HCEC 1CT (cell line): ENCODE data around the gene GNPDA1.

Source experiments
- DNase-seq: peaks from one replicate; pipeline ENCODE4 v3.0.0-alpha.2; 2017

Gene GNPDA1

GRCh38 chr5:142020122-142020659 lies 7.4 kb upstream of the GNPDA1 start:
- no peak for DNase-seq

GRCh38 chr5:142017832-142018427 lies 5.1 kb upstream of the GNPDA1 start:
- peak; percentile 27 for DNase-seq

GRCh38 chr5:142016556-142016955 lies 3.7 kb upstream of the GNPDA1 start:
- DNase-seq = no peak

GRCh38 chr5:142015781-142016533 lies 3.1 kb upstream of the GNPDA1 start:
- DNase-seq = peak; percentile 42

GRCh38 chr5:142014911-142015584 lies 2.2 kb upstream of the GNPDA1 start:
- peak; percentile 57 for DNase-seq

- peak; percentile 83 for DNase-seq
These were observed 1.1 kb upstream of the GNPDA1 start for GRCh38 chr5:142013734-142014521.

GRCh38 chr5:142012186-142012785 lies 541 bp downstream of the GNPDA1 start:
- DNase-seq = peak; percentile 54

- DNase-seq = no peak
These were observed 1.1 kb downstream of the GNPDA1 start for GRCh38 chr5:142011572-142012185.

- DNase-seq = no peak
These were observed 2.9 kb downstream of the GNPDA1 start for GRCh38 chr5:142009886-142010285.

GRCh38 chr5:142008813-142009212 lies 4.0 kb downstream of the GNPDA1 start:
- no peak for DNase-seq

- no peak for DNase-seq
These were observed 5.6 kb downstream of the GNPDA1 start for GRCh38 chr5:142007237-142007544.

GRCh38 chr5:142006363-142007236 lies 6.2 kb downstream of the GNPDA1 start:
- DNase-seq = no peak

GRCh38 chr5:142003266-142003800 lies 9.5 kb downstream of the GNPDA1 start:
- no peak for DNase-seq

- peak; percentile 29 for DNase-seq
These were observed 11.9 kb downstream of the GNPDA1 start for GRCh38 chr5:142000704-142001484.

- DNase-seq = no peak
These were observed 12.7 kb downstream of the GNPDA1 start for GRCh38 chr5:142000173-142000572.

GRCh38 chr5:141997358-141997960 lies 15.4 kb downstream of the GNPDA1 start:
- no peak for DNase-seq

- DNase-seq = no peak
These were observed 17.2 kb downstream of the GNPDA1 start for GRCh38 chr5:141995656-141996055.

- DNase-seq = no peak
These were observed 18.2 kb downstream of the GNPDA1 start for GRCh38 chr5:141994511-141995136.

GRCh38 chr5:141992349-141992963 lies 20.4 kb downstream of the GNPDA1 start:
- peak; percentile 41 for DNase-seq
